ENCODE measurements around the gene BST2. TPM values are rescaled to one million over a fixed set of nuclear protein-coding genes. Genes with fewer than 3 reads are reported as not detected.

Gene BST2
- total and polyA plus RNA-seq, 9 of the 15 experiments (the other 6 are each of a cell fraction or from before 2014, with no cell fraction given), result 11.2 to 232 (median 151) TPM

DNA sequence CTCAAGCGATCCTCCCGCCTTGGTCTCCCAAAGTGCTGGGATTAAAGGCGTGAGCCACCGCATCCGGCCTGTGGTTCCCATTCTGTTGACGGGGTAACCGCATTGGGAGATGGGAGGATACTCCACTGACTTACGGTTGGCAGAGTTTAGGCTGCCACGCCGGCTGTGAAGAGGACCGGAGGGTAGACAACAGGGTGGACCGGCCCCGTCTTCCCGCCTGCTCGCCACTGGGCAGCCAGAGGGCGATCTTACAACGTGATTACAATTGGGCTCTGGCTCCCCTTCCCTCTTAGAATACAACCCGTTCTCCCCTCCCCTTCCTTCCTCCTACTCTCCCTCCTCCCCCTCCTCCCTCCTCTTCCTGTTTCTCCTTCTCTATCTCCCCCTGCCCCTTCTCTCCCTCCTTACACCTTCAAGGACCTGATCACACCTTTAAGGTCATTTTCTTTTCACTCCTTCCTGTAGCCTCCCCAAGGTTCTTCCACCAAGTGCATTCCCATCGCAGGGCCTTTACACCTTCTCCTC lies 10.5 kb downstream of the BST2 start (continued):
- TF ChIP-seq, protein P1, sequence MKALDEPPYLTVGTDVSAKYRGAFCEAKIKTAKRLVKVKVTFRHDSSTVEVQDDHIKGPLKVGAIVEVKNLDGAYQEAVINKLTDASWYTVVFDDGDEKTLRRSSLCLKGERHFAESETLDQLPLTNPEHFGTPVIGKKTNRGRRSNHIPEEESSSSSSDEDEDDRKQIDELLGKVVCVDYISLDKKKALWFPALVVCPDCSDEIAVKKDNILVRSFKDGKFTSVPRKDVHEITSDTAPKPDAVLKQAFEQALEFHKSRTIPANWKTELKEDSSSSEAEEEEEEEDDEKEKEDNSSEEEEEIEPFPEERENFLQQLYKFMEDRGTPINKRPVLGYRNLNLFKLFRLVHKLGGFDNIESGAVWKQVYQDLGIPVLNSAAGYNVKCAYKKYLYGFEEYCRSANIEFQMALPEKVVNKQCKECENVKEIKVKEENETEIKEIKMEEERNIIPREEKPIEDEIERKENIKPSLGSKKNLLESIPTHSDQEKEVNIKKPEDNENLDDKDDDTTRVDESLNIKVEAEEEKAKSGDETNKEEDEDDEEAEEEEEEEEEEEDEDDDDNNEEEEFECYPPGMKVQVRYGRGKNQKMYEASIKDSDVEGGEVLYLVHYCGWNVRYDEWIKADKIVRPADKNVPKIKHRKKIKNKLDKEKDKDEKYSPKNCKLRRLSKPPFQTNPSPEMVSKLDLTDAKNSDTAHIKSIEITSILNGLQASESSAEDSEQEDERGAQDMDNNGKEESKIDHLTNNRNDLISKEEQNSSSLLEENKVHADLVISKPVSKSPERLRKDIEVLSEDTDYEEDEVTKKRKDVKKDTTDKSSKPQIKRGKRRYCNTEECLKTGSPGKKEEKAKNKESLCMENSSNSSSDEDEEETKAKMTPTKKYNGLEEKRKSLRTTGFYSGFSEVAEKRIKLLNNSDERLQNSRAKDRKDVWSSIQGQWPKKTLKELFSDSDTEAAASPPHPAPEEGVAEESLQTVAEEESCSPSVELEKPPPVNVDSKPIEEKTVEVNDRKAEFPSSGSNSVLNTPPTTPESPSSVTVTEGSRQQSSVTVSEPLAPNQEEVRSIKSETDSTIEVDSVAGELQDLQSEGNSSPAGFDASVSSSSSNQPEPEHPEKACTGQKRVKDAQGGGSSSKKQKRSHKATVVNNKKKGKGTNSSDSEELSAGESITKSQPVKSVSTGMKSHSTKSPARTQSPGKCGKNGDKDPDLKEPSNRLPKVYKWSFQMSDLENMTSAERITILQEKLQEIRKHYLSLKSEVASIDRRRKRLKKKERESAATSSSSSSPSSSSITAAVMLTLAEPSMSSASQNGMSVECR (CRISPR knock-in tag; IDR thresholded peaks at IDR 0.05), result peak; percentile 51; the same call in 1 of the 2 replicates
- TF ChIP-seq NFRKB (IDR thresholded peaks at IDR 0.05; ENCODE audit: low read depth) (no peak), ZNF212 (CRISPR knock-in tag; IDR thresholded peaks at IDR 0.05) (no peak), ZNF318 (IDR thresholded peaks at IDR 0.05; ENCODE audit: borderline replicate concordance in 1 of 2, low read depth in 1 of 2) (no peak), ARID1B (IDR thresholded peaks at IDR 0.05) (peak; percentile 63)
- TF ChIP-seq, protein P2, sequence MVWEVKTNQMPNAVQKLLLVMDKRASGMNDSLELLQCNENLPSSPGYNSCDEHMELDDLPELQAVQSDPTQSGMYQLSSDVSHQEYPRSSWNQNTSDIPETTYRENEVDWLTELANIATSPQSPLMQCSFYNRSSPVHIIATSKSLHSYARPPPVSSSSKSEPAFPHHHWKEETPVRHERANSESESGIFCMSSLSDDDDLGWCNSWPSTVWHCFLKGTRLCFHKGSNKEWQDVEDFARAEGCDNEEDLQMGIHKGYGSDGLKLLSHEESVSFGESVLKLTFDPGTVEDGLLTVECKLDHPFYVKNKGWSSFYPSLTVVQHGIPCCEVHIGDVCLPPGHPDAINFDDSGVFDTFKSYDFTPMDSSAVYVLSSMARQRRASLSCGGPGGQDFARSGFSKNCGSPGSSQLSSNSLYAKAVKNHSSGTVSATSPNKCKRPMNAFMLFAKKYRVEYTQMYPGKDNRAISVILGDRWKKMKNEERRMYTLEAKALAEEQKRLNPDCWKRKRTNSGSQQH (CRISPR knock-in tag; IDR thresholded peaks at IDR 0.05), result peak; percentile 76; the same call in 1 of the 2 replicates
- TF ChIP-seq, protein P3, sequence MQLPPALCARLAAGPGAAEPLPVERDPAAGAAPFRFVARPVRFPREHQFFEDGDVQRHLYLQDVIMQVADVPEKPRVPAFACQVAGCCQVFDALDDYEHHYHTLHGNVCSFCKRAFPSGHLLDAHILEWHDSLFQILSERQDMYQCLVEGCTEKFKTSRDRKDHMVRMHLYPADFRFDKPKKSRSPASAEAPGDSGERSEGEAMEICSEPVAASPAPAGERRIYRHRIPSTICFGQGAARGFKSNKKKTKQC (CRISPR knock-in tag; IDR thresholded peaks at IDR 0.05), result no peak; the same call in 1 of the 2 replicates
